Measurements from ENCODE around the gene SLCO2A1. TPM values are rescaled to one million over a fixed set of nuclear protein-coding genes. Genes with fewer than 3 reads are reported as not detected.

SLCO2A1 gene
- total RNA-seq, 4 donors from 2014 or later, result 8.4 to 68.5 (median 22.7) TPM

GRCh38 chr3:133881939-133882825 is 147.5 kb downstream of the SLCO2A1 start:
- DNase-seq, result no peak
- Histone ChIP-seq H3K4me3 (no peak overlapping the region), H3K27me3 (no peaks in the 10 kb centered on the region), H3K9me3 (peaks cover 0 to 3% of the 10 kb centered on the region in 2 donors), H3K27ac (peak overlapping the region in 2 of 4 donors; percentile 30 to 46), H3K36me3 (no peaks in the 10 kb centered on the region), H3K4me1 (peaks cover 0 to 9% (median 0%) of the 10 kb centered on the region in 4 donors)
- TF ChIP-seq EP300 (IDR thresholded peaks at IDR 0.05; ENCODE audit: low read depth), result no peak
- TF ChIP-seq POLR2AphosphoS5 (IDR thresholded peaks at IDR 0.05), result peak in 1 of 3 donors; percentile 32
- 62 to 83% methylated on average over 2 to 5 of the region's 5 CpGs for WGBS, 2 donors (ENCODE audit: low coverage in 1 of 2)
- intact Hi-C loops (cut with DNase I; ENCODE audit: low total_unique reads) (no loop called here), in situ Hi-C loops (cut with MboI; ENCODE audit: low pct_ligation_motif_present in 1 of 4, low pct_unique_long_range_greater_than_20kb in 1 of 4, low sequenced_read_pairs in 3 of 4) (no loop called here)

DNA sequence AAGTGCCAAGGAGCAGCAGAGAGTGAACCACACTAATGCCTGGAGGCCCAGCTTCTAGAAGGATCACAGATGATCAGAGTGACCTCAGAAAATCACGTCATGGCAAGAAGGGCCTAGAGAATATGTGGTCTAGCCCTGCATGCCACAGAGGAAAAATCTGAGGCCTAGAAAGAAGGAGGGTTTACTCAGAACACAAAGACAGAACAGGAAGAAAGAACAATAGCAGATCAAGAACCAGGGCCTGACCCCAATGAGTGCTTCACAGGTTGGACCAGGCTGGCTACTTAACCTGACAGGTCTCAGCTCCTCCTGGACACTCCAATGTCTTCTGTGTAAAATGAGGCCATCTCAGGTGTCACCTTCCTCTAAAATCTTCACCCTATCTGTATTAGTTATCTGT is 148.2 kb downstream of the SLCO2A1 start:
- Histone ChIP-seq H3K4me3 (no peak overlapping the region), H3K27ac (peak overlapping the region in 1 of 4 donors; percentile 46), H3K27me3 (no peaks in the 10 kb centered on the region), H3K36me3 (no peaks in the 10 kb centered on the region), H3K4me1 (peaks cover 0 to 9% (median 0%) of the 10 kb centered on the region in 4 donors), H3K9me3 (peaks cover 0 to 3% of the 10 kb centered on the region in 2 donors)
- 80 to 91% methylated on average over 1 of the region's 1 CpG for WGBS, 2 donors (ENCODE audit: low coverage in 1 of 2)
- TF ChIP-seq CTCF (IDR thresholded peaks at IDR 0.05), result no peak
- no peak for TF ChIP-seq EP300 (IDR thresholded peaks at IDR 0.05; ENCODE audit: low read depth)
- TF ChIP-seq POLR2AphosphoS5 (IDR thresholded peaks at IDR 0.05), result no peak
- no peak for TF ChIP-seq POLR2A (IDR thresholded peaks at IDR 0.05)
- no peak for DNase-seq
- intact Hi-C loops (cut with DNase I; ENCODE audit: low total_unique reads) (no loop called here), in situ Hi-C loops (cut with MboI; ENCODE audit: low pct_ligation_motif_present in 1 of 4, low pct_unique_long_range_greater_than_20kb in 1 of 4, low sequenced_read_pairs in 3 of 4) (no loop called here)

DNA sequence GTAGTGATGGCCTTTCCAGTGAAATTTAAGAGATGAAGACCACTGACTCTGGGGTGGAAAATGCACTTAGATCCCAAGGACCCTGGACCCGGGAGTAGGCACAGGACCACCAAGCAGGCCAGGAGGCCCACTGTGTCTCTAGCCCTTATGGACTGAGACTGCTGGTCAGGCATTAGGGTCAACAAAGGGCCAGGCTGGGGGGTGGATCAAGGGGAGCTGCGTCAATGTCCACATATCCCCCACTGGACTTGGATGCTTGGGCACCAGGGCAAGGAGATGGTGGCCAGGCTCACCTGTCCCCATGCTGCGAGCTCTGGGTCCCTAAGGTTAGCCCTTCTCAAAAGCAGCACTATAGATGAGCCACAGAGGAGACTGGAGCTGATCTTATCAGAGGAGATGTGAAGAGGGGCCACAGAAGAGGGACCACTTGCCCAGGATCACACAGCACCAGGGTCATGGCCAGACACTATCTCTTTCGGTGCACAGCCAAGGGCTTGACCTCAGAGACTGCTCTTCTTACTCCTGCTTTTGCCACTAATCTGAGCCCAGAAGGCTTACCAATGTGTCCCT is 148.8 kb downstream of the SLCO2A1 start:
- H3K9me3 ChIP-seq, result peaks cover 0 to 3% of the 10 kb centered on the region in 2 donors
- in situ Hi-C loops (cut with MboI; ENCODE audit: low pct_ligation_motif_present in 1 of 4, low pct_unique_long_range_greater_than_20kb in 1 of 4, low sequenced_read_pairs in 3 of 4) (no loop called here), intact Hi-C loops (cut with DNase I; ENCODE audit: low total_unique reads) (no loop called here)
- peaks cover 0 to 9% (median 0%) of the 10 kb centered on the region in 4 donors for H3K4me1 ChIP-seq
- H3K4me3 ChIP-seq, result no peak overlapping the region
- H3K36me3 ChIP-seq, result no peaks in the 10 kb centered on the region
- DNase-seq, result no peak
- H3K27ac ChIP-seq, result no peak overlapping the region
- H3K27me3 ChIP-seq, result no peaks in the 10 kb centered on the region
- TF ChIP-seq CTCF (IDR thresholded peaks at IDR 0.05), result no peak
- no peak for TF ChIP-seq POLR2A (IDR thresholded peaks at IDR 0.05)
- no peak for TF ChIP-seq EP300 (IDR thresholded peaks at IDR 0.05; ENCODE audit: low read depth)
- no peak for TF ChIP-seq POLR2AphosphoS5 (IDR thresholded peaks at IDR 0.05)
- WGBS, 2 donors (ENCODE audit: low coverage in 1 of 2), result 100% methylated on average over 2 of the region's 4 CpGs; no CpG with 5 or more reads in 1 of the 2 donors

DNA sequence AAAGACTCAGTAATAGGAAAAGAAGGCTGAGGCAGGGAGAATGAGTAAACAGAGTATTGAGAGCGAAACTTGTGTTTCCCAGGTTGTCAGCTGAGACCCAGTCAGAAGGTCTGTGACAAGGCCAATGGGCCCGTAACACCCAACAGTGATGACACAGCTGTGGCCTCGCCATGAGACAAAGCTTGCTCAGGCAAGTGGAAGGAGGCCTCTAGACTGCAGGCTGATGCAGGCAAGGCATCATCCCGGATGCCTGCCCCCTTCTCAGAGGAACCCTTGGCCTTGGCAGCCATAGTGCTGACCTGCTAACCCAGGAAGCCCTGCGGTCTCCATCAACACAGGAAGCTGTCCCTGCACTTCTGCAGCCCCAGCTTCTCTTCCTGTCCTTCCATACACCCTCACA is 149.4 kb downstream of the SLCO2A1 start:
- in situ Hi-C loops (cut with MboI; ENCODE audit: low pct_ligation_motif_present in 1 of 4, low pct_unique_long_range_greater_than_20kb in 1 of 4, low sequenced_read_pairs in 3 of 4), result no loop called here

More for the DNA sequence above, 149.4 kb downstream of the SLCO2A1 start:
- DNase-seq, result no peak
- Histone ChIP-seq H3K36me3 (no peaks in the 10 kb centered on the region), H3K4me1 (peaks cover 0 to 9% (median 0%) of the 10 kb centered on the region in 4 donors), H3K27ac (no peak overlapping the region), H3K4me3 (no peak overlapping the region), H3K27me3 (no peaks in the 10 kb centered on the region), H3K9me3 (peaks cover 0 to 3% of the 10 kb centered on the region in 2 donors)
- TF ChIP-seq POLR2A (IDR thresholded peaks at IDR 0.05) (no peak), CTCF (IDR thresholded peaks at IDR 0.05) (no peak), EP300 (IDR thresholded peaks at IDR 0.05; ENCODE audit: low read depth) (no peak), POLR2AphosphoS5 (IDR thresholded peaks at IDR 0.05) (no peak)
- 81 to 100% methylated on average over 1 to 5 of the region's 5 CpGs for WGBS, 2 donors (ENCODE audit: low coverage in 1 of 2)
- intact Hi-C loops (cut with DNase I; ENCODE audit: low total_unique reads), result no loop called here
